Measurements from ENCODE around the gene OR5K2.

DNA sequence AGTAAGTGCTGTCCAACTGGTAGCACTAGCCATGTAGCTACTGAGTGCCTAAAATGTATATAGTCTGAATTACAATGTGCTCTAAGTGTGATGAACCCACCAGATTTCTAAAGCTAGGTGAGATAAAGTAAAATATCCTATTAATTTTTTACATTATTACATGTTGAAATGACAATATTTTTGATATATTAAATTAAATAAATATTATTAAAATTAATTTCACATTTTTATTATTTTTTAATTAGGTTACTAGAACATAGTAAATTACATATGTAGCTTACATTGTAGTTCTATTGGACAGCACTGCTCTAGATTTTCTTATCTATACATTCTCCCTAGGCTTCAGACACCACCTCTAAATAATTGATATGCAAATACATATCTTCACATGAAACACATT is 43.7 kb upstream of the OR5K2 start:
- TF ChIP-seq POLR2A (IDR thresholded peaks at IDR 0.05) = no peak
- TF ChIP-seq, protein P1, sequence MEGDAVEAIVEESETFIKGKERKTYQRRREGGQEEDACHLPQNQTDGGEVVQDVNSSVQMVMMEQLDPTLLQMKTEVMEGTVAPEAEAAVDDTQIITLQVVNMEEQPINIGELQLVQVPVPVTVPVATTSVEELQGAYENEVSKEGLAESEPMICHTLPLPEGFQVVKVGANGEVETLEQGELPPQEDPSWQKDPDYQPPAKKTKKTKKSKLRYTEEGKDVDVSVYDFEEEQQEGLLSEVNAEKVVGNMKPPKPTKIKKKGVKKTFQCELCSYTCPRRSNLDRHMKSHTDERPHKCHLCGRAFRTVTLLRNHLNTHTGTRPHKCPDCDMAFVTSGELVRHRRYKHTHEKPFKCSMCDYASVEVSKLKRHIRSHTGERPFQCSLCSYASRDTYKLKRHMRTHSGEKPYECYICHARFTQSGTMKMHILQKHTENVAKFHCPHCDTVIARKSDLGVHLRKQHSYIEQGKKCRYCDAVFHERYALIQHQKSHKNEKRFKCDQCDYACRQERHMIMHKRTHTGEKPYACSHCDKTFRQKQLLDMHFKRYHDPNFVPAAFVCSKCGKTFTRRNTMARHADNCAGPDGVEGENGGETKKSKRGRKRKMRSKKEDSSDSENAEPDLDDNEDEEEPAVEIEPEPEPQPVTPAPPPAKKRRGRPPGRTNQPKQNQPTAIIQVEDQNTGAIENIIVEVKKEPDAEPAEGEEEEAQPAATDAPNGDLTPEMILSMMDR (IDR thresholded peaks at IDR 0.05) = no peak
